Limb (tissue), 2 donors: ENCODE results near the gene RNF130.
"Not testable (repeated sequence)": the region's sequence is repeated elsewhere in the genome, so short reads cannot be mapped to it uniquely, and the experiment has no call there.

Experiments
- DNase-seq, 2 donors: peaks; one replicate each; pipeline ENCODE4 v3.0.0-alpha.2; 2016; ENCODE audit errors: extremely low spot score in 2 of 2

The RNF130 gene

DNA sequence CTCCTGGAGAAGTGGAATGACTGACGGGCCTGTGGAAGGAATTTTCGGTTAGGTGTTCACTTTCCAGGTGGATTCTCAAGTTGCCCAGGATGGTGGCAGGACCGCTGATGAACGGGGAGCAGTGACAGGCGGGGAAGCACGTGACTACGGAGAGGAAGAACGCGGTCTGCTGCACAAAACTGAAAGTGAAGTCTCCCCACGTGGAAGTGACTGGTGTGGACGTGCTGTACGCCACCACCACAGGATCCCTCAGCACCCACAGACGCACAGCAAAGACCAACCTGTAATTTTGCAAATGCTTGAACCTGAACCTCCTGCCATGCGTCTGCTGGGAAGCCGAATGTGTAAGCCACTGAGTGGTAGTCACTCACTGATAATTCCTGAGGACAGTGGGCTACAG, 51.4 kb downstream of the RNF130 start:
- no peak for DNase-seq

- no peak for DNase-seq
These were observed 53.1 kb downstream of the RNF130 start for GRCh38 chr5:180018347-180019060.

DNA sequence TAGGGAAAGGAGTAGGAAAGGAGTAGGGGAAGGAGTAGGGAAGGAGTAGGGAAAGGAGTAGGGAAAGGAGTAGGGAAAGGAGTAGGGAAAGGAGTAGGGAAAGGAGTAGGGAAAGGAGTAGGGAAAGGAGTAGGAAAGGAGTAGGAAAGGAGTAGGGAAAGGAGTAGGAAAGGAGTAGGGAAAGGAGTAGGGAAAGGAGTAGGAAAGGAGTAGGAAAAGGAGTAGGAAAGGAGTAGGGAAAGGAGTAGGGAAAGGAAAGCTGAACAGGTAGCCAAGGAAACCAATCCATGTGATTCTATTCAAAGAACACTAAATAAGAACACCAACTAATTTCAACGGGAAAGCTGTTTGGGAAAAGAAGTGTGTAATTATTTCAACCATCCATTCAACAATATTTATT, 56.0 kb downstream of the RNF130 start:
- not testable (repeated sequence) for DNase-seq

GRCh38 chr5:180013678-180014077, 57.9 kb downstream of the RNF130 start:
- DNase-seq: no peak

GRCh38 chr5:180012316-180012715, 59.2 kb downstream of the RNF130 start:
- DNase-seq: no peak

GRCh38 chr5:180010636-180011035, 60.9 kb downstream of the RNF130 start:
- no peak for DNase-seq

DNA sequence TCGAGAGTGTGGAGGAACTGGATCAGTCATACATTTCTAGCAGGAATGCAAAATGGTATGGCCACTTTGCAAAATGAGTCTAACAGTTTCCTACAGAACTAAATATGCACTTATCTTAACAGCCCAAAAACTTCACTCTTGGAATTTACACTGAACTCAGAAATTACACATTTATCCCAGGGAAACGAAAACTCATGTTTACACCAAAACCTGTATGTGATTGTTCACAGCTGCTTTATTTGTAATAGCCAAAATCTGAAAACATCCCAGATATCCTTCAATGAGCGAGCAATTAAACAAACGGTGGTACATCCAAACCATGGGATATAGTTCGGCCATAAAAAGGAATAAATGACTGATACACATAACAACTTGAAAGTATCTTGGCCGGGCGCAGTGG, 62.0 kb downstream of the RNF130 start:
- DNase-seq: no peak

- DNase-seq: no peak
These were observed 63.1 kb downstream of the RNF130 start for GRCh38 chr5:180008433-180008832.

DNA sequence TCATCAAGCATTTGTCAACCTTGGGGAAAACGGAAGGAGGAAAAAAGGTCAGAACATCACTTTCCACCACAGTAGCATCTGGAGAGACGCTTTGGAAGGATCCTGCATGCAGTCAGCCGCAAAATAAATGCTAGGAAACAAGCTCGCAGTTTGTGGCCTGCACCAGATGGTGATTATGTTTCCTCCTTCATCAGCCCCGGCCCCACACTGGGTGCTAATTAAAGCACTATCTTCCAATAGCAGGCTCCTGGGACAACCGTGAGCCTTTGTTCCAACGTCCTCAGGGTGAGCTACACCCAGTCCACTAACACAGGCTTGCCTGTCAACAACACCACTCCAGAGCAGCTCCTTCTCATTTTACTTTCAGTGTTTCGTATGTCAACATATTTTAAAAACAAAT, 64.0 kb downstream of the RNF130 start:
- peak in 1 of 2 donors; percentile 52 for DNase-seq

- DNase-seq: no peak
These were observed 65.4 kb downstream of the RNF130 start for GRCh38 chr5:180006141-180006540.

DNA sequence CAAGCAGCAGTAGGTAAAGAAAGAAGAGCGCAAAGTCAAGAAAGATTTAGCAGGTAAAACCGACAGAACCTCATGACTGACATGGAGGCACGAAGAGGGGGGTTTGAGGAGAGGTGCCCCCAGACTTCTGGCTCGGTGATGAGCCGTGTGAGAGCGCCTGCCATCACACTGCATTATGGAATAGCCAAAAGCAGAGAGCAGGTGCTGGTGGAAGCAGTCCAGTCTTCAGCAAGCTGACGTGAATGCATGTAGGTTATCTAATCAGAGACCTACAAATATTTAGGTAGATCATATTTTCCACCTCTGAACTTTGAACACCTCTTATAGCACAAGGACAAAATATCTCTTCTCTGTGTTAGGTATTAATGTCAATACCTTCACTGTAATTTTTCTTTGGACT, 68.4 kb downstream of the RNF130 start:
- no peak for DNase-seq

GRCh38 chr5:180001742-180002141, 69.8 kb downstream of the RNF130 start:
- DNase-seq: no peak

GRCh38 chr5:180001136-180001535, 70.4 kb downstream of the RNF130 start:
- no peak for DNase-seq

DNA sequence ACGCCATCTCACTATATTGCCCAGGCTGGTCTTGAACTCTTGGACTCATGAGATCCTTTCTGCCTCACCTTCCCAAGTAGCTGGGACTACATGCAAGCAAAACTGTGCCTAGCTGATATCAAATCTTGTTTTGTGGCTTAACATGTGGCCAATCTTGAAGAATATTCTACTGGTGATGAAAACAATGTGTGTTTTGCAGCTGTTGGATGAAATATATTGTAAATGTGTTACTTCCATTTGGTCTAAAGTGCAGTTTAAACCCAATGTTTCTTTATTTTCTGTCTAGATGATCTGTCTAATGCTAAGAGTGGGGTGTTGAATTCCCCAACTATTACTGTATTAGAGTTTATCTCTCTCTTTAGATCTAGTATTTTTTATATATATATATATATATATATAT, 73.1 kb downstream of the RNF130 start:
- DNase-seq: no peak

GRCh38 chr5:179994583-179995323, 76.8 kb downstream of the RNF130 start:
- no peak for DNase-seq

GRCh38 chr5:179992855-179993254, 78.7 kb downstream of the RNF130 start:
- not testable (repeated sequence) for DNase-seq

GRCh38 chr5:179991106-179991505, 80.5 kb downstream of the RNF130 start:
- DNase-seq: no peak

- not testable (repeated sequence) for DNase-seq
These were observed 81.0 kb downstream of the RNF130 start for GRCh38 chr5:179990525-179990924.

DNA sequence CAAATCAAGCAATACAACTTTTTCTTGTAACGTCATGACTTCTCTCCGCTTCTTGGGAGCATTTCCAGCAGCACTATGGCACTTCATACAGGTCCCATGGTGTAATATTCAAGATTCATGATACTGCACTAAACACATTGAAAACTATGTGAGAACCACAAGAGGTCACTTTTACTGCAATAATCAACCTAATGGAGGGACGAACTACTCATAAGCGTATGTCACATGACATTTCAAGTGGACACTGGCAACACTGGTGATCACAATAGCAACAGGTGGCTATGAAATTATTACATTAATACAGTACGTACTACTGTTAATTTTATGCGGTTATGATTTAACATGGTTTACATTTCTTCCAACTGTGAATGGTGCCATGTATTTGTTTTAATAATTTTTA, 85.2 kb downstream of the RNF130 start:
- no peak for DNase-seq

GRCh38 chr5:179981636-179982035, 89.9 kb downstream of the RNF130 start:
- no peak for DNase-seq

- DNase-seq: no peak
These were observed 90.8 kb downstream of the RNF130 start for GRCh38 chr5:179980767-179981166.

GRCh38 chr5:179978792-179979191, 92.8 kb downstream of the RNF130 start:
- no peak for DNase-seq

DNA sequence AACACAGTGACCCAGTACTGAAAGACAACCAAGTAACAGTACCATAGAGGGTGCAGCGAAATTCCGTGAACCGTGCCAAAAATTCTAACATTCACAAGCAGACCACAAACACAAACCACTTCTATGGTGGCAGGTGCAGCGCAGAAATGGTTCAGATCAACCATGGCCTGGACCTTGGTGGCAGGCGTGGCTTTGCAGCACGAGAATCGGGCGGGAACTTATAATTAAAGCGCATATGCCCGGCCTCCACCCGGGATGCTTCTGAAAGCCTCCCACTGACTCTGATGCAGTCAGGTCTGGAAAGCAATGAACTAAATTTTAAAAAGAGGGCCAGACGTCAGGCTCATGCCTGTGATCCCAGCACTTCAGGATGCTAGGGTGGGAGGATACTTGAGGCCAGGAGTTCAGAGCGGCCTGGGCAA, 95.8 kb downstream of the RNF130 start:
- no peak for DNase-seq
